ENCODE measurements around the gene RPS15A.
"Not testable (repeated sequence)": the region's sequence is repeated elsewhere in the genome, so short reads cannot be mapped to it uniquely, and the experiment has no call there.

Gene RPS15A

GRCh38 chr16:18796377-18796776, 6.2 kb upstream of the RPS15A start:
- no peak for DNase-seq

- no peak for DNase-seq
Measured at GRCh38 chr16:18792836-18793433, 2.8 kb upstream of the RPS15A start.

GRCh38 chr16:18789515-18789849, 652 bp downstream of the RPS15A start:
- no peak for DNase-seq

GRCh38 chr16:18788828-18789514, 1.2 kb downstream of the RPS15A start:
- no peak for DNase-seq

GRCh38 chr16:18784917-18785623, 5.1 kb downstream of the RPS15A start:
- no peak for DNase-seq

- no peak for DNase-seq
Measured at GRCh38 chr16:18783430-18784341, 6.4 kb downstream of the RPS15A start.

- no peak for DNase-seq
Measured at GRCh38 chr16:18782697-18783429, 7.3 kb downstream of the RPS15A start.

- DNase-seq = not testable (repeated sequence)
Measured at GRCh38 chr16:18781232-18781631, 8.9 kb downstream of the RPS15A start.

GRCh38 chr16:18780460-18781026, 9.6 kb downstream of the RPS15A start:
- DNase-seq = not testable (repeated sequence)

- not testable (repeated sequence) for DNase-seq
Measured at GRCh38 chr16:18777664-18778063, 12.5 kb downstream of the RPS15A start.

- DNase-seq = not testable (repeated sequence)
Measured at GRCh38 chr16:18776334-18776733, 13.8 kb downstream of the RPS15A start.

- not testable (repeated sequence) for DNase-seq
Measured at GRCh38 chr16:18774651-18775050, 15.5 kb downstream of the RPS15A start.

- not testable (repeated sequence) for DNase-seq
Measured at GRCh38 chr16:18772171-18772570, 18.0 kb downstream of the RPS15A start.

GRCh38 chr16:18770336-18770962, 19.7 kb downstream of the RPS15A start:
- DNase-seq = not testable (repeated sequence)

- not testable (repeated sequence) for DNase-seq
Measured at GRCh38 chr16:18767217-18767616, 22.9 kb downstream of the RPS15A start.

- DNase-seq = not testable (repeated sequence)
Measured at GRCh38 chr16:18762713-18763112, 27.4 kb downstream of the RPS15A start.

- DNase-seq = not testable (repeated sequence)
Measured at GRCh38 chr16:18759598-18760520, 30.3 kb downstream of the RPS15A start.

GRCh38 chr16:18757960-18758660, 32.0 kb downstream of the RPS15A start:
- not testable (repeated sequence) for DNase-seq

GRCh38 chr16:18756639-18757038, 33.5 kb downstream of the RPS15A start:
- not testable (repeated sequence) for DNase-seq

- not testable (repeated sequence) for DNase-seq
Measured at GRCh38 chr16:18742870-18743269, 47.3 kb downstream of the RPS15A start.
